Keratinocyte (primary cell): ENCODE results near the gene SUPT20HL2. TPM values are rescaled to one million over a fixed set of nuclear protein-coding genes. Genes with fewer than 3 reads are reported as not detected.

ENCODE experiments used
- DNase-seq: peaks from one replicate; pipeline ENCODE4 v3.0.0-alpha.2; 2011; ENCODE audit warnings: low read depth, missing footprints, low spot score
- FAIRE-seq: peaks from 2 replicates; lab custom pipeline; 2011; peaks lifted over from hg19 to GRCh38; lab: Jason Lieb, UNC
- H2AFZ ChIP-seq: 2 replicates; pipeline ENCODE4 v1.6.0; 2012; ENCODE audit warnings: low read length, control low read depth, inconsistent platforms; ENCODE audit not compliant: control insufficient read depth
- H3K27ac ChIP-seq: 2 replicates; pipeline ENCODE4 v1.5.1; 2011; ENCODE audit warnings: low read length; ENCODE audit not compliant: control insufficient read depth, insufficient read depth
- H3K27me3 ChIP-seq: 3 replicates; pipeline ENCODE4 v1.6.0; 2011; ENCODE audit warnings: low read length; ENCODE audit not compliant: control insufficient read depth, insufficient read depth; ENCODE audit errors: extremely low read depth
- H3K36me3 ChIP-seq, 2 experiments: 2 replicates in 1 of 2; 3 replicates in 1 of 2; pipeline ENCODE4 v1.5.1; 2011; ENCODE audit warnings: low read length in 2 of 2, mild to moderate bottlenecking in 1 of 2; ENCODE audit not compliant: control insufficient read depth in 2 of 2, insufficient read depth in 2 of 2; ENCODE audit errors: extremely low read depth in 1 of 2
- H3K4me1 ChIP-seq: 3 replicates; pipeline ENCODE4 v1.5.1; 2011; ENCODE audit warnings: low read length; ENCODE audit not compliant: control insufficient read depth, insufficient read depth; ENCODE audit errors: extremely low read depth
- H3K4me2 ChIP-seq: 3 replicates; pipeline ENCODE4 v1.6.0; 2011; ENCODE audit warnings: low read depth, low read length; ENCODE audit not compliant: control insufficient read depth, insufficient read depth; ENCODE audit errors: extremely low read depth
- H3K4me3 ChIP-seq, 3 experiments: fragments of 200-600 bp in 1 of 3; sonication (generic) in 1 of 3; 2 replicates in 2 of 3; 3 replicates in 1 of 3; pipeline ENCODE4 v1.5.1; 2011 to 2016; ENCODE audit warnings: low read length in 3 of 3, mild to moderate bottlenecking in 3 of 3, control low read depth in 2 of 3, inconsistent platforms in 1 of 3, low read depth in 1 of 3, mixed read lengths in 1 of 3, mixed run types in 1 of 3, moderate library complexity in 1 of 3; ENCODE audit not compliant: control insufficient read depth in 2 of 3, insufficient read depth in 2 of 3; ENCODE audit errors: extremely low read depth in 1 of 3
- H3K79me2 ChIP-seq: 2 replicates; pipeline ENCODE4 v1.6.0; 2012; ENCODE audit warnings: low read length; ENCODE audit not compliant: control insufficient read depth, insufficient read depth
- H3K9ac ChIP-seq: 3 replicates; pipeline ENCODE4 v1.6.0; 2011; ENCODE audit warnings: low read length; ENCODE audit not compliant: control insufficient read depth, insufficient read depth; ENCODE audit errors: extremely low read depth
- H3K9me1 ChIP-seq: 3 replicates; pipeline ENCODE4 v1.6.0; 2011; ENCODE audit warnings: low read length; ENCODE audit not compliant: control insufficient read depth, insufficient read depth; ENCODE audit errors: extremely low read depth
- H3K9me3 ChIP-seq: 2 replicates; pipeline ENCODE4 v1.5.1; 2012; ENCODE audit warnings: low read depth, low read length; ENCODE audit not compliant: control insufficient read depth
- H4K20me1 ChIP-seq: 3 replicates; pipeline ENCODE4 v1.6.0; 2011; ENCODE audit warnings: low read length; ENCODE audit not compliant: control insufficient read depth, insufficient read depth; ENCODE audit errors: extremely low read depth
- EZH2 ChIP-seq: IDR thresholded peaks from one replicate; pipeline ENCODE4 v1.6.1; 2012; ENCODE audit warnings: inconsistent platforms, mild to moderate bottlenecking, low read length, moderate library complexity
- dilution Hi-C: fragments of 300-500 bp; cut with MboI; formaldehyde crosslinking; loops from one replicate; pipeline ENCODE4 v1.7.0; 2020; ENCODE audit warnings: low sequenced_read_pairs; ENCODE audit not compliant: extremely low pct_ligation_motif_present
- polyA plus RNA-seq, 5 experiments: library from polyadenylated mRNA; depleted of rRNA in 3 of 5; stranded (reverse) in 3 of 5; stranded (forward) in 1 of 5; unstranded in 1 of 5; fragments of >200 nt; gene quantifications; 1 replicate in 1 of 5; 2 replicates in 3 of 5; 3 replicates in 1 of 5; pipeline versions ENCODE4 v1.2.1 to v1.2.3, GENCODE V29; 2011 to 2012; ENCODE audit warnings: missing spikeins in 2 of 5, low read depth in 1 of 5, low replicate concordance in 1 of 5
- TF ChIP-seq, protein P1 (sequence below), 3 experiments: IDR thresholded peaks in 1 of 3; conservative IDR thresholded peaks in 1 of 3; optimal IDR thresholded peaks in 1 of 3; 2 replicates in 2 of 3; 3 replicates in 1 of 3; pipeline versions ENCODE3 to v1.5.1; 2011; ENCODE audit warnings: low read length in 3 of 3, mild to moderate bottlenecking in 3 of 3, moderate library complexity in 2 of 3, control low read depth in 1 of 3, inconsistent platforms in 1 of 3; ENCODE audit not compliant: insufficient read depth in 2 of 3; ENCODE audit errors: extremely low read depth in 1 of 3

SUPT20HL2 gene
- polyA plus RNA-seq, 1 donor (not counting 4 experiments of a cell fraction or from before 2014, with no cell fraction given): not detected

- Histone ChIP-seq H2AFZ (no peak overlapping the region), H3K9ac (no peak overlapping the region), H3K4me1 (no peaks in the 10 kb centered on the region), H3K9me1 (no peaks in the 10 kb centered on the region), H4K20me1 (no peaks in the 10 kb centered on the region), H3K36me3 (no peaks in the 10 kb centered on the region), H3K27me3 (no peaks in the 10 kb centered on the region), H3K79me2 (no peaks in the 10 kb centered on the region), H3K9me3 (no peaks in the 10 kb centered on the region), H3K4me3 (no peak overlapping the region), H3K4me2 (no peak overlapping the region), H3K27ac (no peak overlapping the region)
- no peak for DNase-seq
- no peak for FAIRE-seq
- TF ChIP-seq, protein P1, sequence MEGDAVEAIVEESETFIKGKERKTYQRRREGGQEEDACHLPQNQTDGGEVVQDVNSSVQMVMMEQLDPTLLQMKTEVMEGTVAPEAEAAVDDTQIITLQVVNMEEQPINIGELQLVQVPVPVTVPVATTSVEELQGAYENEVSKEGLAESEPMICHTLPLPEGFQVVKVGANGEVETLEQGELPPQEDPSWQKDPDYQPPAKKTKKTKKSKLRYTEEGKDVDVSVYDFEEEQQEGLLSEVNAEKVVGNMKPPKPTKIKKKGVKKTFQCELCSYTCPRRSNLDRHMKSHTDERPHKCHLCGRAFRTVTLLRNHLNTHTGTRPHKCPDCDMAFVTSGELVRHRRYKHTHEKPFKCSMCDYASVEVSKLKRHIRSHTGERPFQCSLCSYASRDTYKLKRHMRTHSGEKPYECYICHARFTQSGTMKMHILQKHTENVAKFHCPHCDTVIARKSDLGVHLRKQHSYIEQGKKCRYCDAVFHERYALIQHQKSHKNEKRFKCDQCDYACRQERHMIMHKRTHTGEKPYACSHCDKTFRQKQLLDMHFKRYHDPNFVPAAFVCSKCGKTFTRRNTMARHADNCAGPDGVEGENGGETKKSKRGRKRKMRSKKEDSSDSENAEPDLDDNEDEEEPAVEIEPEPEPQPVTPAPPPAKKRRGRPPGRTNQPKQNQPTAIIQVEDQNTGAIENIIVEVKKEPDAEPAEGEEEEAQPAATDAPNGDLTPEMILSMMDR (optimal IDR thresholded peaks at IDR 0.05 in 1 of 3, IDR thresholded peaks at IDR 0.05 in 1 of 3, conservative IDR thresholded peaks at IDR 0.05 in 1 of 3; ENCODE audit: extremely low read depth in 1 of 3, insufficient read depth in 2 of 3, low read length in 3 of 3): no peak
- no peak for TF ChIP-seq EZH2
- dilution Hi-C loops: no loop called here
These were observed 19.0 kb upstream of the SUPT20HL2 start for GRCh38 chrX:24332878-24333277.

DNA sequence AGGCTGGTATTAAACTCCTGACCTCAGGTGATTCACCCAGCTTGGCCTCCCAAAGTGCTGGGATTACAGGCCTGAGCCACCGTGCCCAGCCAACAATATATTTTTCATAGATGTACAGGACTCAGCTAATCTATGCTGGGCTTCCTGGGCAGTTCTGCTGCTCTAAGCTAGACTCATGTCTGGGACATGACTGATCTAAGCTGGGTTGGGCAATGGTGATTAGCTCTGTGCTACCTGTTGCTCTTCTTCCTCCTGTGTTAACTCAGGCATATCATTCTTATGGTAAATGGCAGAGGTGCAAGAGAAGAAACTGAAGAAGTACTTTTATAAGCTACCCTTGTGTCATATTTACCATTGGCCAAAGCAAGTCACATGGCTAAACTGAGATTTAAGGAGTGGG, 11.4 kb upstream of the SUPT20HL2 start:
- Histone ChIP-seq H3K4me3 (no peak overlapping the region), H3K9ac (no peak overlapping the region), H3K9me3 (no peaks in the 10 kb centered on the region), H4K20me1 (no peaks in the 10 kb centered on the region), H3K27ac (no peak overlapping the region), H3K27me3 (no peaks in the 10 kb centered on the region), H3K79me2 (no peaks in the 10 kb centered on the region), H2AFZ (no peak overlapping the region), H3K36me3 (no peaks in the 10 kb centered on the region), H3K4me1 (no peaks in the 10 kb centered on the region), H3K4me2 (no peak overlapping the region), H3K9me1 (no peaks in the 10 kb centered on the region)
- DNase-seq (no peak), FAIRE-seq (no peak)
- dilution Hi-C loops: no loop called here
- no peak for TF ChIP-seq EZH2
- TF ChIP-seq, protein P1 (optimal IDR thresholded peaks at IDR 0.05 in 1 of 3, IDR thresholded peaks at IDR 0.05 in 1 of 3, conservative IDR thresholded peaks at IDR 0.05 in 1 of 3; ENCODE audit: extremely low read depth in 1 of 3, insufficient read depth in 2 of 3, low read length in 3 of 3): no peak
